MM.1S (cell line): Measurements from ENCODE around the gene SPRED2.

Source experiments
- CTCF ChIP-seq: fragments of 300-600 bp; sonication (generic); IDR thresholded peaks from 2 replicates; pipeline ENCODE4 v1.5.1; 2016; ENCODE audit warnings: antibody characterized with exemption, low read length, mixed read lengths
- EZH2 ChIP-seq: fragments of 300-600 bp; sonication (generic); optimal IDR thresholded peaks from 2 replicates; pipeline ENCODE3; 2017; ENCODE audit warnings: low read depth, mild to moderate bottlenecking, antibody characterized with exemption, low read length, mixed read lengths
- EZH2phosphoT487 ChIP-seq: fragments of 300-600 bp; sonication (generic); IDR thresholded peaks from 2 replicates; pipeline ENCODE4 v1.6.1; 2018; ENCODE audit warnings: antibody characterized with exemption, low read length

- TF ChIP-seq EZH2: no peak
- no peak for TF ChIP-seq CTCF
- no peak for TF ChIP-seq EZH2phosphoT487
Measured at GRCh38 chr2:65473045-65473444, 40.6 kb upstream of the SPRED2 start.
